CD4-positive, alpha-beta T cell treated with Interleukin-1 beta for 1 hour (primary cell): ENCODE measurements around the gene SLC9A4.

Experiments used
- DNase-seq, 2 donors: peaks; one replicate each; pipeline ENCODE4 v3.0.0-alpha.2; 2020 to 2022

The SLC9A4 gene

GRCh38 chr2:102473020-102473419, at the start of gene SLC9A4:
SLC9A4 (plus strand) TSS chr2:102473226; CDS start chr2:102473760, 534 bp downstream.
- peak; percentile 24 to 41 for DNase-seq

GRCh38 chr2:102423368-102423767, 49.7 kb upstream of the SLC9A4 start:
- DNase-seq = no peak

GRCh38 chr2:102424754-102425153, 48.3 kb upstream of the SLC9A4 start:
- DNase-seq = no peak

- no peak for DNase-seq
These were observed 47.4 kb upstream of the SLC9A4 start for GRCh38 chr2:102425441-102426132.

- DNase-seq = no peak
These were observed 45.8 kb upstream of the SLC9A4 start for GRCh38 chr2:102427249-102427648.

GRCh38 chr2:102428573-102428972, 44.5 kb upstream of the SLC9A4 start:
- no peak for DNase-seq

GRCh38 chr2:102432386-102432785, 40.6 kb upstream of the SLC9A4 start:
- DNase-seq = no peak

- DNase-seq = no peak
These were observed 38.9 kb upstream of the SLC9A4 start for GRCh38 chr2:102433973-102434654.

GRCh38 chr2:102434655-102435381, 38.2 kb upstream of the SLC9A4 start:
- no peak for DNase-seq

GRCh38 chr2:102435741-102436140, 37.3 kb upstream of the SLC9A4 start:
- DNase-seq = no peak

- peak in 1 of 2 donors; percentile 27 for DNase-seq
These were observed 36.7 kb upstream of the SLC9A4 start for GRCh38 chr2:102436323-102436722.

GRCh38 chr2:102437122-102437521, 35.9 kb upstream of the SLC9A4 start:
- no peak for DNase-seq

GRCh38 chr2:102438111-102438510, 34.9 kb upstream of the SLC9A4 start:
- DNase-seq = no peak

GRCh38 chr2:102438578-102438977, 34.4 kb upstream of the SLC9A4 start:
- DNase-seq = no peak

GRCh38 chr2:102439065-102439695, 33.8 kb upstream of the SLC9A4 start:
- no peak for DNase-seq

- DNase-seq = peak; percentile 32 to 66
These were observed 29.8 kb upstream of the SLC9A4 start for GRCh38 chr2:102442967-102443828.

- no peak for DNase-seq
These were observed 28.8 kb upstream of the SLC9A4 start for GRCh38 chr2:102444233-102444632.

GRCh38 chr2:102446936-102447335, 26.1 kb upstream of the SLC9A4 start:
- DNase-seq = no peak

GRCh38 chr2:102449370-102449974, 23.6 kb upstream of the SLC9A4 start:
- peak; percentile 51 to 64 for DNase-seq

- no peak for DNase-seq
These were observed 21.1 kb upstream of the SLC9A4 start for GRCh38 chr2:102451968-102452367.

- no peak for DNase-seq
These were observed 19.5 kb upstream of the SLC9A4 start for GRCh38 chr2:102453501-102453900.
